K562 (cell line): Measurements from ENCODE around the gene MCC. TPM values are rescaled to one million over a fixed set of nuclear protein-coding genes. Genes with fewer than 3 reads are reported as not detected.

Source experiments
- ARID3A ChIP-seq: IDR thresholded peaks from 2 replicates; pipeline ENCODE4 v1.6.1; 2012; ENCODE audit warnings: low read depth, low read length, improper control_type of control experiment, borderline replicate concordance
- ARNT ChIP-seq, 2 experiments: fragments of 450-650 bp; IDR thresholded peaks; 2 replicates each; pipeline ENCODE4 v1.6.1; 2016; ENCODE audit warnings: mild to moderate bottlenecking in 1 of 2
- CAMTA2 ChIP-seq: fragments of 250-450 bp; sonication (Bioruptor Pico); conservative IDR thresholded peaks from 2 replicates; pipeline ENCODE4 v1.5.1; 2022
- HMG20A ChIP-seq: fragments of 450-650 bp; formaldehyde crosslinking; conservative IDR thresholded peaks from 2 replicates; pipeline ENCODE4 v1.4.0; 2020; ENCODE audit warnings: mild to moderate bottlenecking, mixed read lengths
- HOXB6 ChIP-seq: fragments of 250-450 bp; sonication (Bioruptor Pico); IDR thresholded peaks from 2 replicates; pipeline ENCODE4 v1.5.1; 2022; ENCODE audit warnings: mild to moderate bottlenecking, borderline replicate concordance
- KAT8 ChIP-seq: fragments of 450-650 bp; IDR thresholded peaks from 2 replicates; pipeline ENCODE4 v1.6.1; 2016; ENCODE audit warnings: low read depth, mild to moderate bottlenecking
- MECOM ChIP-seq: fragments of 250-450 bp; sonication (Bioruptor Pico); IDR thresholded peaks from 2 replicates; pipeline ENCODE4 v1.8.0; 2022; ENCODE audit warnings: inconsistent platforms
- MEF2A ChIP-seq: IDR thresholded peaks from 2 replicates; pipeline ENCODE4 v1.6.1; 2011; ENCODE audit warnings: low read depth, mild to moderate bottlenecking, low read length, moderate library complexity; ENCODE audit not compliant: control insufficient read depth
- PTBP1 ChIP-seq: fragments of 200-400 bp; formaldehyde crosslinking; IDR thresholded peaks from 2 replicates; pipeline ENCODE4 v1.6.1; 2017; ENCODE audit warnings: low read depth, low read length
- RBBP5 ChIP-seq: fragments of 200-600 bp; sonication (generic); IDR thresholded peaks from 2 replicates; pipeline ENCODE4 v1.6.1; 2012; ENCODE audit warnings: borderline replicate concordance, mild to moderate bottlenecking, low read length, control low read depth, inconsistent platforms; ENCODE audit not compliant: insufficient read depth, poor library complexity, severe bottlenecking
- RBM22 ChIP-seq: fragments of 200-400 bp; formaldehyde crosslinking; IDR thresholded peaks from 2 replicates; pipeline ENCODE4 v1.6.1; 2018; ENCODE audit warnings: low read length, low read depth; ENCODE audit not compliant: poor library complexity, severe bottlenecking
- RBM34 ChIP-seq: fragments of 200-400 bp; formaldehyde crosslinking; IDR thresholded peaks from 2 replicates; pipeline ENCODE4 v1.6.1; 2018; ENCODE audit warnings: low read length, borderline replicate concordance; ENCODE audit not compliant: insufficient read depth
- XRCC5 ChIP-seq: fragments of 200-400 bp; formaldehyde crosslinking; IDR thresholded peaks from 2 replicates; pipeline ENCODE4 v1.6.1; 2017; ENCODE audit warnings: low read depth, mild to moderate bottlenecking, low read length
- ZNF639 ChIP-seq, 2 experiments: fragments of 200-800 bp in 1 of 2; sonication (Bioruptor generic) in 1 of 2; sonication (generic) in 1 of 2; formaldehyde crosslinking in 1 of 2; IDR thresholded peaks in 1 of 2; conservative IDR thresholded peaks in 1 of 2; 2 replicates each; pipeline versions ENCODE4 v1.5.0 to v1.6.1; 2016 to 2020; ENCODE audit warnings: missing compliant biosample characterization in 1 of 2, missing genetic modification characterization in 1 of 2, missing genetic modification reagents in 1 of 2
- polyA plus RNA-seq, 8 experiments: library from polyadenylated mRNA; depleted of rRNA in 4 of 8; stranded (reverse) in 5 of 8; unstranded in 3 of 8; fragments of >200 nt; fragmentation: Nextera tagmentation in 2 of 8; fragmentation: Illumina TruSeq in 1 of 8; extraction: Ambion mirVana in 2 of 8; extraction: Trizol in 1 of 8; gene quantifications; 2 replicates each; pipeline versions ENCODE4 v1.2.1 to v1.2.3, GENCODE V29; 2011 to 2014; ENCODE audit warnings: inconsistent platforms in 1 of 8, missing spikeins in 1 of 8
- total RNA-seq, 7 experiments: library from RNA; depleted of rRNA in 6 of 7; stranded (reverse); fragments of >200 nt in 6 of 7; fragmentation: Illumina TruSeq in 2 of 7; extraction: Trizol in 2 of 7; gene quantifications; 2 replicates each; pipeline versions ENCODE4 v1.2.1 to v1.2.3, GENCODE V29; 2011 to 2021; ENCODE audit warnings: low replicate concordance in 1 of 7
- TF ChIP-seq, protein P1 (sequence below): fragments of 450-650 bp; formaldehyde crosslinking; IDR thresholded peaks from 2 replicates; pipeline ENCODE4 v1.4.0; 2022; ENCODE audit warnings: missing genetic modification characterization
- TF ChIP-seq, protein P2 (sequence below): fragments of 450-650 bp; IDR thresholded peaks from 2 replicates; pipeline ENCODE4 v1.6.1; 2016; ENCODE audit warnings: low read depth, mild to moderate bottlenecking, moderate library complexity
- TF ChIP-seq, protein P3 (sequence below), 2 experiments: IDR thresholded peaks; 2 replicates each; pipeline ENCODE4 v1.6.1; 2011; ENCODE audit warnings: borderline replicate concordance in 1 of 2, control low read depth in 1 of 2, low read depth in 1 of 2, low read length in 1 of 2, mild to moderate bottlenecking in 1 of 2, mixed read lengths in 1 of 2, moderate library complexity in 1 of 2; ENCODE audit not compliant: insufficient read depth in 1 of 2, insufficient read length in 1 of 2, poor library complexity in 1 of 2, severe bottlenecking in 1 of 2; ENCODE audit errors: extremely low read depth in 1 of 2

The MCC gene
- total and polyA plus RNA-seq, 9 of the 15 experiments (the other 6 are each of a cell fraction or from before 2014, with no cell fraction given): 0.04 to 0.24 (median 0.06) TPM; not detected in 1

- TF ChIP-seq ZNF639 (CRISPR knock-in tag; conservative IDR thresholded peaks at IDR 0.05 in 1 of 2, IDR thresholded peaks at IDR 0.05 in 1 of 2): no peak
- TF ChIP-seq HOXB6 (CRISPR knock-in tag): no peak
- TF ChIP-seq HMG20A (CRISPR knock-in tag): no peak
- no peak for TF ChIP-seq ARID3A
- TF ChIP-seq, protein P1, sequence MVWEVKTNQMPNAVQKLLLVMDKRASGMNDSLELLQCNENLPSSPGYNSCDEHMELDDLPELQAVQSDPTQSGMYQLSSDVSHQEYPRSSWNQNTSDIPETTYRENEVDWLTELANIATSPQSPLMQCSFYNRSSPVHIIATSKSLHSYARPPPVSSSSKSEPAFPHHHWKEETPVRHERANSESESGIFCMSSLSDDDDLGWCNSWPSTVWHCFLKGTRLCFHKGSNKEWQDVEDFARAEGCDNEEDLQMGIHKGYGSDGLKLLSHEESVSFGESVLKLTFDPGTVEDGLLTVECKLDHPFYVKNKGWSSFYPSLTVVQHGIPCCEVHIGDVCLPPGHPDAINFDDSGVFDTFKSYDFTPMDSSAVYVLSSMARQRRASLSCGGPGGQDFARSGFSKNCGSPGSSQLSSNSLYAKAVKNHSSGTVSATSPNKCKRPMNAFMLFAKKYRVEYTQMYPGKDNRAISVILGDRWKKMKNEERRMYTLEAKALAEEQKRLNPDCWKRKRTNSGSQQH (CRISPR knock-in tag): no peak
- TF ChIP-seq MECOM: 0 out of 2 replicates have a peak, but pooled peaks have one; percentile 18
- no peak for TF ChIP-seq RBM22
- TF ChIP-seq CAMTA2: no peak
- TF ChIP-seq MEF2A: no peak
- TF ChIP-seq ARNT (IDR thresholded peaks at IDR 0.05): no peak
- peak; percentile 94 for TF ChIP-seq RBBP5
- no peak for TF ChIP-seq KAT8
- TF ChIP-seq RBM34: no peak
- 0 out of 2 replicates have a peak, but pooled peaks have one; percentile 8 for TF ChIP-seq XRCC5
- TF ChIP-seq, protein P2, sequence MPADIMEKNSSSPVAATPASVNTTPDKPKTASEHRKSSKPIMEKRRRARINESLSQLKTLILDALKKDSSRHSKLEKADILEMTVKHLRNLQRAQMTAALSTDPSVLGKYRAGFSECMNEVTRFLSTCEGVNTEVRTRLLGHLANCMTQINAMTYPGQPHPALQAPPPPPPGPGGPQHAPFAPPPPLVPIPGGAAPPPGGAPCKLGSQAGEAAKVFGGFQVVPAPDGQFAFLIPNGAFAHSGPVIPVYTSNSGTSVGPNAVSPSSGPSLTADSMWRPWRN: no peak
- TF ChIP-seq, protein P3, sequence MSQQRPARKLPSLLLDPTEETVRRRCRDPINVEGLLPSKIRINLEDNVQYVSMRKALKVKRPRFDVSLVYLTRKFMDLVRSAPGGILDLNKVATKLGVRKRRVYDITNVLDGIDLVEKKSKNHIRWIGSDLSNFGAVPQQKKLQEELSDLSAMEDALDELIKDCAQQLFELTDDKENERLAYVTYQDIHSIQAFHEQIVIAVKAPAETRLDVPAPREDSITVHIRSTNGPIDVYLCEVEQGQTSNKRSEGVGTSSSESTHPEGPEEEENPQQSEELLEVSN (IDR thresholded peaks at IDR 0.05; ENCODE audit: borderline replicate concordance in 1 of 2, extremely low read depth in 1 of 2, insufficient read depth in 1 of 2, insufficient read length in 1 of 2, low read depth in 1 of 2, low read length in 1 of 2, poor library complexity in 1 of 2, severe bottlenecking in 1 of 2): peak; percentile 95 to 99
- no peak for TF ChIP-seq PTBP1
Observed at GRCh38 chr5:112976432-112977309, 511.6 kb downstream of the MCC start, which contains the start of gene DCP2 (continued).
